Fibroblast of lung (primary cell): ENCODE data around the gene AGAP2.
A peak's percentile ranks its signal among the peaks of the same experiment; 100 is the strongest.

Experiments
- CTCF ChIP-seq, 2 donors: IDR thresholded peaks in 1 of 2; conservative IDR thresholded peaks in 1 of 2; 1 replicate in 1 of 2; 2 replicates in 1 of 2; pipeline ENCODE4 v1.5.1; 2011 to 2012; ENCODE audit warnings: low read length in 2 of 2, control low read depth in 1 of 2, inconsistent platforms in 1 of 2, low read depth in 1 of 2, mild to moderate bottlenecking in 1 of 2
- EZH2 ChIP-seq: IDR thresholded peaks from 2 replicates; pipeline ENCODE4 v1.5.1; 2012; ENCODE audit warnings: low read length, control low read depth, mild to moderate bottlenecking; ENCODE audit errors: missing control alignments

- peak in 1 of 2 donors; percentile 2 for TF ChIP-seq CTCF (conservative IDR thresholded peaks at IDR 0.05 in 1 of 2, IDR thresholded peaks at IDR 0.05 in 1 of 2; ENCODE audit: low read depth in 1 of 2, low read length in 2 of 2)
- no peak for TF ChIP-seq EZH2
These were observed 33.4 kb upstream of the AGAP2 start, which contains the start of gene METTL1 for GRCh38 chr12:57771873-57772428.
